A673 (cell line): Measurements from ENCODE around the gene TREM2. TPM values are rescaled to one million over a fixed set of nuclear protein-coding genes. Genes with fewer than 3 reads are reported as not detected.
A peak's percentile ranks its signal among the peaks of the same experiment; 100 is the strongest.

ENCODE experiments used
- BruUV-seq: library from RNA; stranded (reverse); fragments of 400-500 nt; replicated peaks from 2 replicates; lab custom pipeline; 2021; lab: Mats Ljungman, UMichigan
- CTCF ChIA-PET: fragments of 300-600 bp; sonication (Branson Sonifier 250); formaldehyde crosslinking; loops from one replicate; lab custom pipeline; 2022; ENCODE audit warnings: antibody characterized with exemption; lab: Charles Lee
- POLR2A ChIA-PET: fragments of 300-600 bp; sonication (Branson Sonifier 250); formaldehyde crosslinking; loops from one replicate; lab custom pipeline; 2022; ENCODE audit warnings: antibody characterized with exemption; ENCODE audit not compliant: low non-redundant PET; lab: Charles Lee
- DNase-seq: peaks from one replicate; pipeline ENCODE4 v3.0.0-alpha.2; 2015; ENCODE audit warnings: low spot score
- H3K27ac ChIP-seq: fragments of 200-600 bp; sonication (generic); 2 replicates; pipeline ENCODE4 v1.5.1; 2016; ENCODE audit warnings: mixed run types, low read depth, mild to moderate bottlenecking, mixed read lengths, antibody characterized with exemption, low read length; ENCODE audit not compliant: poor library complexity, severe bottlenecking
- H3K27me3 ChIP-seq: fragments of 200-600 bp; sonication (generic); replicated peaks from 2 replicates; pipeline ENCODE4 v1.6.1; 2017; ENCODE audit warnings: mixed run types, low read depth, mild to moderate bottlenecking, mixed read lengths, antibody characterized with exemption, low read length; ENCODE audit not compliant: insufficient read depth, poor library complexity
- H3K36me3 ChIP-seq: fragments of 200-600 bp; sonication (generic); 2 replicates; pipeline ENCODE4 v1.6.1; 2016; ENCODE audit warnings: mixed run types, mild to moderate bottlenecking, mixed read lengths, antibody characterized with exemption, low read length; ENCODE audit not compliant: insufficient read depth, poor library complexity, severe bottlenecking
- H3K4me1 ChIP-seq: fragments of 200-600 bp; sonication (generic); 2 replicates; pipeline ENCODE4 v1.6.1; 2017; ENCODE audit warnings: mixed run types, mild to moderate bottlenecking, mixed read lengths, antibody characterized with exemption, low read length; ENCODE audit not compliant: insufficient read depth, poor library complexity, severe bottlenecking
- H3K4me3 ChIP-seq: fragments of 200-600 bp; sonication (generic); 2 replicates; pipeline ENCODE4 v1.5.1; 2016; ENCODE audit warnings: low read depth, mixed run types, mild to moderate bottlenecking, mixed read lengths, low read length; ENCODE audit not compliant: poor library complexity, severe bottlenecking
- H3K9me3 ChIP-seq: fragments of 200-600 bp; sonication (generic); 2 replicates; pipeline ENCODE4 v1.6.1; 2016; ENCODE audit warnings: mixed run types, low read depth, mild to moderate bottlenecking, mixed read lengths, antibody characterized with exemption, low read length; ENCODE audit not compliant: poor library complexity, severe bottlenecking
- CTCF ChIP-seq: fragments of 300-800, 200-600 bp; sonication (generic); conservative IDR thresholded peaks from 2 replicates; pipeline ENCODE4 v1.5.1; 2017; ENCODE audit warnings: low read depth, mild to moderate bottlenecking, antibody characterized with exemption, low read length, moderate library complexity, mixed read lengths
- EZH2 ChIP-seq: fragments of 200-600 bp; sonication (generic); IDR thresholded peaks from 2 replicates; pipeline ENCODE4 v1.6.1; 2017; ENCODE audit warnings: borderline replicate concordance, low read depth, mild to moderate bottlenecking, mixed read lengths, antibody characterized with exemption, low read length; ENCODE audit not compliant: poor library complexity, severe bottlenecking
- intact Hi-C: fragments of 100-400 bp; cut with micrococcal nuclease; formaldehyde crosslinking; loops from one replicate; pipeline ENCODE4 v1.10.0; 2022; ENCODE audit not compliant: unreplicated experiment
- total RNA-seq: library from RNA; stranded (reverse); gene quantifications from 2 replicates; pipeline ENCODE4 v1.2.3, GENCODE V29; 2021

The TREM2 gene
- total RNA-seq, 1 experiment from 2014 or later = not detected

GRCh38 chr6:41200296-41200900 lies 37.5 kb upstream of the TREM2 start:
- ChIA-PET POLR2A (no interaction called here), CTCF (no interaction called here)
- no peak overlapping the region for H3K27ac ChIP-seq
- H3K9me3 ChIP-seq = no peaks in the 10 kb centered on the region
- H3K4me3 ChIP-seq = no peak overlapping the region
- no peaks in the 10 kb centered on the region for H3K36me3 ChIP-seq
- TF ChIP-seq CTCF (no peak), EZH2 (no peak)
- intact Hi-C loops = no loop called here
- peaks cover 20% of the 10 kb centered on the region for H3K27me3 ChIP-seq
- H3K4me1 ChIP-seq = peaks cover 11% of the 10 kb centered on the region
- no TSS peak for BruUV-seq
- peak; percentile 17 for DNase-seq

GRCh38 chr6:41199552-41200246 lies 36.8 kb upstream of the TREM2 start:
- peaks cover 11% of the 10 kb centered on the region for H3K4me1 ChIP-seq
- TF ChIP-seq CTCF (no peak), EZH2 (no peak)
- H3K36me3 ChIP-seq = no peaks in the 10 kb centered on the region
- BruUV-seq = no TSS peak
- no peak overlapping the region for H3K27ac ChIP-seq
- DNase-seq = no peak
- no peak overlapping the region for H3K4me3 ChIP-seq
- POLR2A ChIA-PET = no interaction called here
- peaks cover 27% of the 10 kb centered on the region for H3K27me3 ChIP-seq
- no peaks in the 10 kb centered on the region for H3K9me3 ChIP-seq
- CTCF ChIA-PET = no interaction called here
- intact Hi-C loops = loop anchor here (10.0 kb wide), 1 partner anchor 115 kb away; no protein-coding TSS in a partner anchor

GRCh38 chr6:41197234-41197633 lies 34.3 kb upstream of the TREM2 start:
- CTCF ChIA-PET = no interaction called here
- BruUV-seq = no TSS peak

More at GRCh38 chr6:41197234-41197633, 34.3 kb upstream of the TREM2 start:
- no peak overlapping the region for H3K4me3 ChIP-seq
- POLR2A ChIA-PET = no interaction called here
- no peaks in the 10 kb centered on the region for H3K36me3 ChIP-seq
- peaks cover 31% of the 10 kb centered on the region for H3K27me3 ChIP-seq
- intact Hi-C loops = loop anchor here (10.0 kb wide), 1 partner anchor 118 kb away; no protein-coding TSS in a partner anchor
- no peak for TF ChIP-seq EZH2
- no peak for TF ChIP-seq CTCF
- H3K27ac ChIP-seq = no peak overlapping the region
- DNase-seq = no peak
- H3K9me3 ChIP-seq = no peaks in the 10 kb centered on the region
- peaks cover 11% of the 10 kb centered on the region for H3K4me1 ChIP-seq
